Measurements from ENCODE around the gene SERINC4.

- TF ChIP-seq RAD21 (IDR thresholded peaks at IDR 0.05; ENCODE audit: low read depth): no peak
- TF ChIP-seq TEAD4 (IDR thresholded peaks at IDR 0.05): no peak
- no peak for TF ChIP-seq YY1 (IDR thresholded peaks at IDR 0.05; ENCODE audit: low read depth)
- TF ChIP-seq EP300 (IDR thresholded peaks at IDR 0.05; ENCODE audit: borderline replicate concordance): no peak
- TF ChIP-seq USF1 (IDR thresholded peaks at IDR 0.05): no peak
- TF ChIP-seq TAF1 (IDR thresholded peaks at IDR 0.05; ENCODE audit: low read depth): no peak
- no peak for TF ChIP-seq MAX (IDR thresholded peaks at IDR 0.05)
- TF ChIP-seq FOXM1 (IDR thresholded peaks at IDR 0.05; ENCODE audit: borderline replicate concordance, low read depth): no peak
- no peak for TF ChIP-seq CREB1 (IDR thresholded peaks at IDR 0.05; ENCODE audit: low read depth)
- no peak for TF ChIP-seq EGR1 (IDR thresholded peaks at IDR 0.05)
- no peak for TF ChIP-seq NFIC (IDR thresholded peaks at IDR 0.05)
- TF ChIP-seq TCF12 (IDR thresholded peaks at IDR 0.05; ENCODE audit: low read depth): no peak
Observed at GRCh38 chr15:43748376-43748775, 51.6 kb downstream of the SERINC4 start.

Data from Ishikawa (cell line).